Osteoblast (primary cell): ENCODE results near the gene LDHB. TPM values are rescaled to one million over a fixed set of nuclear protein-coding genes. Genes with fewer than 3 reads are reported as not detected.
"Not testable (repeated sequence)": the region's sequence is repeated elsewhere in the genome, so short reads cannot be mapped to it uniquely, and the experiment has no call there.

ENCODE experiments used
- DNase-seq: peaks from one replicate; pipeline ENCODE4 v3.0.0; 2011; ENCODE audit warnings: low spot score, mixed read lengths; ENCODE audit not compliant: insufficient read length; ENCODE audit errors: missing footprints
- H2AFZ ChIP-seq: 2 replicates; pipeline ENCODE4 v1.6.0; 2011; ENCODE audit warnings: mild to moderate bottlenecking, low read length
- H3K27ac ChIP-seq: 2 replicates; pipeline ENCODE4 v1.5.1; 2011; ENCODE audit warnings: mild to moderate bottlenecking, low read depth, low read length, moderate library complexity
- H3K27me3 ChIP-seq: 2 replicates; pipeline ENCODE4 v1.6.0; 2012; ENCODE audit warnings: mild to moderate bottlenecking, control low read depth, inconsistent platforms, low read length, moderate library complexity; ENCODE audit not compliant: insufficient read depth
- H3K36me3 ChIP-seq: 2 replicates; pipeline ENCODE4 v1.5.1; 2011; ENCODE audit warnings: mild to moderate bottlenecking, low read length, control low read depth, moderate library complexity; ENCODE audit not compliant: insufficient read depth
- H3K4me1 ChIP-seq: 2 replicates; pipeline ENCODE4 v1.5.1; 2011; ENCODE audit warnings: mild to moderate bottlenecking, low read length, control low read depth, moderate library complexity; ENCODE audit not compliant: insufficient read depth
- H3K4me2 ChIP-seq: 2 replicates; pipeline ENCODE4 v1.6.0; 2011; ENCODE audit warnings: mild to moderate bottlenecking, low read length; ENCODE audit not compliant: insufficient read depth
- H3K4me3 ChIP-seq: fragments of 200-600 bp; sonication (generic); 3 replicates; pipeline ENCODE4 v1.5.1; 2012; ENCODE audit warnings: mild to moderate bottlenecking, low read length, inconsistent platforms; ENCODE audit not compliant: insufficient read depth
- H3K79me2 ChIP-seq: 2 replicates; pipeline ENCODE4 v1.6.0; 2012; ENCODE audit warnings: mild to moderate bottlenecking, low read length, control low read depth, inconsistent platforms; ENCODE audit not compliant: insufficient read depth
- H3K9me3 ChIP-seq: 2 replicates; pipeline ENCODE4 v1.5.1; 2011; ENCODE audit warnings: low read depth, low read length, control low read depth
- H4K20me1 ChIP-seq: 2 replicates; pipeline ENCODE4 v1.6.0; 2012; ENCODE audit warnings: mild to moderate bottlenecking, low read length, control low read depth; ENCODE audit not compliant: insufficient read depth
- total RNA-seq: library from RNA; depleted of rRNA; stranded (reverse); fragments of >200 nt; gene quantifications from 2 replicates; pipeline ENCODE4 v1.2.3, GENCODE V29; 2012
- TF ChIP-seq, protein P1 (sequence below): IDR thresholded peaks from 2 replicates; pipeline ENCODE4 v1.5.1; 2011; ENCODE audit warnings: mild to moderate bottlenecking, low read depth, low read length, moderate library complexity; ENCODE audit errors: extremely low read depth

LDHB gene
- total RNA-seq, 1 donor = 422 TPM

DNA sequence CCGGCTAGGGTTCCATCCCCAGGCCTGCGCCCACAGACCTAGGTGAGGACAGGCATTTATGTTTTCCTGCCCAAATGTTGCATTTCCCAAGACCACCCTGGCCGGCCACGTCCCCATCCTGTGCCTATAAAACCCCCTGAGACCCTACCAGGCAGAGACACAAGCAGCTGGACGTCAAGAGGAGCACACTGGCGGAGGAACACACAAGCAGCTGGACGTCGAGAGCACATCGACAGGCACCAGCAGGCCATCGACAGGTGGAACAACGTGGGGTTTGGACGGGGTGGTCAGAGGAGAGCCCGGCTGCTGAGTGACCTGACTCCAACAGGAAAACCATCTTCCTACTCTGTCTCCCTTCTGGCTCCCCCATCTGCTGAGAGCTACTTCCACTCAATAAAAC lies 19.6 kb upstream of the LDHB start:
- H3K4me3 ChIP-seq = no peak overlapping the region
- H3K36me3 ChIP-seq = no peaks in the 10 kb centered on the region
- H3K9me3 ChIP-seq = no peaks in the 10 kb centered on the region
- peaks cover 8% of the 10 kb centered on the region for H3K27me3 ChIP-seq
- H3K4me2 ChIP-seq = no peak overlapping the region
- TF ChIP-seq, protein P1, sequence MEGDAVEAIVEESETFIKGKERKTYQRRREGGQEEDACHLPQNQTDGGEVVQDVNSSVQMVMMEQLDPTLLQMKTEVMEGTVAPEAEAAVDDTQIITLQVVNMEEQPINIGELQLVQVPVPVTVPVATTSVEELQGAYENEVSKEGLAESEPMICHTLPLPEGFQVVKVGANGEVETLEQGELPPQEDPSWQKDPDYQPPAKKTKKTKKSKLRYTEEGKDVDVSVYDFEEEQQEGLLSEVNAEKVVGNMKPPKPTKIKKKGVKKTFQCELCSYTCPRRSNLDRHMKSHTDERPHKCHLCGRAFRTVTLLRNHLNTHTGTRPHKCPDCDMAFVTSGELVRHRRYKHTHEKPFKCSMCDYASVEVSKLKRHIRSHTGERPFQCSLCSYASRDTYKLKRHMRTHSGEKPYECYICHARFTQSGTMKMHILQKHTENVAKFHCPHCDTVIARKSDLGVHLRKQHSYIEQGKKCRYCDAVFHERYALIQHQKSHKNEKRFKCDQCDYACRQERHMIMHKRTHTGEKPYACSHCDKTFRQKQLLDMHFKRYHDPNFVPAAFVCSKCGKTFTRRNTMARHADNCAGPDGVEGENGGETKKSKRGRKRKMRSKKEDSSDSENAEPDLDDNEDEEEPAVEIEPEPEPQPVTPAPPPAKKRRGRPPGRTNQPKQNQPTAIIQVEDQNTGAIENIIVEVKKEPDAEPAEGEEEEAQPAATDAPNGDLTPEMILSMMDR = no peak
- no peaks in the 10 kb centered on the region for H3K79me2 ChIP-seq
- no peaks in the 10 kb centered on the region for H4K20me1 ChIP-seq
- H2AFZ ChIP-seq = no peak overlapping the region
- peaks cover 3% of the 10 kb centered on the region for H3K4me1 ChIP-seq
- no peak for DNase-seq
- H3K27ac ChIP-seq = no peak overlapping the region

DNA sequence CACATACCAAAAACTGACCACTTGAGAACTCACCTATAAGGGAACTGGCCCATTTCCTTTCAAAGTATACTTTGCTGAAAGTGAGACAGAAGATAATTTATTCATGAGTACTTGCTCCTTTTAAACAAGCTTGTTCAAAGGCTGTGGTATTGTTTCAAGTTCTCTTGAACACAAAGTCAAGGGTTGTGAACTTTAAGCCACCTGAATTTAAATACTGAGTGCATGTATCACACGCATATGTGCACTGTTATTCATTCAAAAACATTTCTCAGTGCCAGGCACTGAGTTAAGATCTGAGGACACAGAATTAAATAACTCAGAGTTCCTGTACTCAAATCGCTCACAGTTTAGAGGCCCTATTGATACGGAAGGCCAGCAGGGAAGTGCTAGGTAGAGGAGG lies 19.1 kb upstream of the LDHB start:
- TF ChIP-seq, protein P1 = no peak
- Histone ChIP-seq H2AFZ (no peak overlapping the region), H3K9me3 (no peaks in the 10 kb centered on the region), H4K20me1 (no peaks in the 10 kb centered on the region), H3K27ac (no peak overlapping the region), H3K79me2 (no peaks in the 10 kb centered on the region), H3K4me1 (peaks cover 3% of the 10 kb centered on the region), H3K4me2 (no peak overlapping the region), H3K36me3 (no peaks in the 10 kb centered on the region), H3K4me3 (no peak overlapping the region), H3K27me3 (peaks cover 13% of the 10 kb centered on the region)
- DNase-seq = no peak

DNA sequence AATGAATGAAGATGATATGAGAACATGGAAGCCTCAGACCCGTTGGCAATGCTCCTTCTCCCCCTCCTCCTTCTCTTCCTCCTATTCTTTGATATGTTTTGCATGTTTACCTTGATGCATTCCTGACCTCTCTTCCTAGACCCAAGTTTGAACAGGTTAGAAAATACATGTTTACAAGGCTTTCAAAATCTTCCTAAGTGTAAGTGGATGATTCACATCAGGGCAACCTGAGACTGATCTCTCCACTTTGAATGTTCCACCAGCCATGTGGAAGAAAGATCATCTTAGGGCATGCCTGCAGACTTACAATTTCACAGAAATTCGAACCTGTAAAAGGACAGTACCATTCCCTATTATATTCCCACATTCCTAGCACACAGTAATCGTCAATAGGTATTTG lies 18.0 kb upstream of the LDHB start:
- TF ChIP-seq, protein P1 = no peak
- Histone ChIP-seq H3K36me3 (no peaks in the 10 kb centered on the region), H3K9me3 (no peaks in the 10 kb centered on the region), H3K27ac (no peak overlapping the region), H3K4me1 (peaks cover 2% of the 10 kb centered on the region), H3K79me2 (no peaks in the 10 kb centered on the region), H2AFZ (no peak overlapping the region), H3K4me2 (no peak overlapping the region), H3K27me3 (peaks cover 19% of the 10 kb centered on the region), H4K20me1 (no peaks in the 10 kb centered on the region), H3K4me3 (no peak overlapping the region)
- DNase-seq = no peak

DNA sequence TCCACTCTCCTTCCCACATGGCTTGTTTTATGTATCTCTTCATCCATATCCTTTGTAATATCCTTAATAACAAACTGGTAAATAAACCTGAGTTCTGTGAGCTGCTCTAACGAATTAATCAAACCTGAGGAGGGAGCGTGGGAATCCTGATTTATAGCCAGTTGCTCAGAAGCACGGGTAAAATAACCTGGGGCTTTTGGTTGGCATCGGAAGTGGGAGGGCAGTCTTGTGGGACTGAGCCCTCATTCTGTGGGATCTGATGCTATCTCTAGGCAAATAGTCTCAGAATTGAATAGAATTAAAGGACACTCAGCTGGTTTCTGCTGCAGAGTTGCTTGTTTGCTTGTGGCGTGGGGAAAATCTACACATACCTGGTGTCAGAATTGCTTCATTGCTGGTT lies 17.5 kb upstream of the LDHB start:
- no peak overlapping the region for H3K4me2 ChIP-seq
- H3K27me3 ChIP-seq = peaks cover 22% of the 10 kb centered on the region
- no peak for DNase-seq
- no peaks in the 10 kb centered on the region for H4K20me1 ChIP-seq
- H3K4me1 ChIP-seq = no peaks in the 10 kb centered on the region
- no peaks in the 10 kb centered on the region for H3K79me2 ChIP-seq
- no peak overlapping the region for H3K27ac ChIP-seq
- H3K36me3 ChIP-seq = no peaks in the 10 kb centered on the region
- TF ChIP-seq, protein P1 = no peak
- H3K4me3 ChIP-seq = no peak overlapping the region
- H3K9me3 ChIP-seq = no peaks in the 10 kb centered on the region
- no peak overlapping the region for H2AFZ ChIP-seq

DNA sequence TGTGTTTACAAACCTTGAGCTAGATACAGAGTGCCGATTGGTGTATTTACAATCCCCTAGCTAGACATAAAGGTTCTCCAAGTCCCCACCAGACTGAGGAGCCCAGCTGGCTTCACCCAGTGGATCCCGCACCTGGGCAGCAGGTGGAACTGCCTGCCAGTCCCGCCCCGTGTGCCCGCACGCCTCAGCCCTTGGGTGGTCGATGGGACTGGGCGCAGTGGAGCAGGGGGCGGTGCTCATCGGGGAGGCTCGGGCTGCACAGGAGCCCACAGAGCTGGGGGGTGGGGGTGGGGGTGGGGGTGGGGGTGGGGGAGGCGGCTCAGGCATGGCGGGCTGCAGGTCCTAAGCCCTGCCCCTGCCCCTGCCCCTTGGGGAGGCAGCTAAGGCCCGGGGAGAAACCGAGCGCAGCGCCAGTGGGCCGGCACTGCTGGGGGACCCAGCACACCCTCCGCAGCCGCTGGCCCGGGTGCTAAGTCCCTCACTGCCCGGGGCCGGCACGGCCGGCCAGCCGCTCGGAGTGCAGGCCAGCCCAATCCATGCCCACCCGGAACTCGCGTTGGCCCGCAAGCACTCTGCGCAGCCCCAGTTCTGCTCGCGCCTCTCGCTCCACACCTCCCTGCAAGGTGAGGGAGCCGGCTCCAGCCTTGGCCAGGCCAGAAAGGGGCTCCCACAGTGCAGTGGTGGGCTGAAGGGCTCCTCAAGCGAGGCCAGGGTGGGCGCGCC lies 16.3 kb upstream of the LDHB start:
- not testable (repeated sequence) for H3K36me3 ChIP-seq, DNase-seq, H3K27ac ChIP-seq, H3K79me2 ChIP-seq, H3K4me3 ChIP-seq, H3K9me3 ChIP-seq, H3K4me2 ChIP-seq, H2AFZ ChIP-seq, H3K4me1 ChIP-seq, H4K20me1 ChIP-seq
- peaks cover 23% of the 10 kb centered on the region for H3K27me3 ChIP-seq
